GM19438 (cell line): ENCODE data around the gene BOC.

Experiments used
- ATAC-seq: cut with Tn5 transposase; IDR thresholded peaks from one replicate; pipeline ENCODE4 v1.9.1; 2021; ENCODE audit warnings: low read depth; ENCODE audit not compliant: unreplicated experiment

BOC gene

DNA sequence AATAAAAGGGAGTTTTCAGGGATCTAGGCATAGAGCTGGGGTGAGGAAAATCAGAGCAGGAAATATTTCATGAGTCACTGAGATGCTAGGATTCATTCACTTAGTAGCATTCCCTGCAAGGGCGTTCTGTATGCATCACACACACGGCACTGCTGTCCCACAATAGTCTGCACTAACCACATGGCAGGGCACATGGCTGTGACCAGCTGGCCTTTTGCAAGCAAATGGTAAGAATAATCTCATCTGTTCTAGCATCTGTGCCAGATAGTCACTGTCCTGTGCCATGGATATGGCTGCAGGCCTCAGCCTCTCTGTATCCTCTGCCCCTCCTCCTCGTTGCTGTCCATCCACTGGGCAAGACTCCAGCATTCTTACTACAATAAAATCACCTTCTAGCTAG, 37.8 kb downstream of the BOC start:
- ATAC-seq: no peak

DNA sequence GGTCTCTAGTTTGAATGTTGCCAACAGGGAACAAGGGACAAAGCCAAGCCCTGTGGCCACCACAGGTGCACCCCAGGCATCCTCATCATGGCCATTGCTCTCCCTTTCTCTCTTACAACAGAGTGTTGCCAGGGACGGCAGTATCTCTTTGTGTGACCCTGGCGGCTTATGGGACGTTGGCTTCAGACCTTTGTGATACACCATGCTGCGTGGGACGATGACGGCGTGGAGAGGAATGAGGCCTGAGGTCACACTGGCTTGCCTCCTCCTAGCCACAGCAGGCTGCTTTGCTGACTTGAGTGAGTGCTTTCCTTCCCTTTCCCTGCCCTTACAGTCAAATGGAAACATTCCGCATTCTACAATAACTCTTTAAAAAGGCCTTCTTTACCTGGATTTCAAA, 38.2 kb downstream of the BOC start:
- no peak for ATAC-seq

DNA sequence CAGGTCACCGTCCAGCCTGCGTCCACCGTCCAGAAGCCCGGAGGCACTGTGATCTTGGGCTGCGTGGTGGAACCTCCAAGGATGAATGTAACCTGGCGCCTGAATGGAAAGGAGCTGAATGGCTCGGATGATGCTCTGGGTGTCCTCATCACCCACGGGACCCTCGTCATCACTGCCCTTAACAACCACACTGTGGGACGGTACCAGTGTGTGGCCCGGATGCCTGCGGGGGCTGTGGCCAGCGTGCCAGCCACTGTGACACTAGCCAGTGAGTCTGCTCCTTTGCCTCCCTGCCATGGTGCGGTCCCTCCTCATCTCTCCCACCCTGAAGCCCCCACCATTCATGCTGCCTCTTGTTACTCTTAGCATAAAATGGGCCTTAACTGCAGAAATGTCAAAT, 39.2 kb downstream of the BOC start:
- ATAC-seq: no peak

DNA sequence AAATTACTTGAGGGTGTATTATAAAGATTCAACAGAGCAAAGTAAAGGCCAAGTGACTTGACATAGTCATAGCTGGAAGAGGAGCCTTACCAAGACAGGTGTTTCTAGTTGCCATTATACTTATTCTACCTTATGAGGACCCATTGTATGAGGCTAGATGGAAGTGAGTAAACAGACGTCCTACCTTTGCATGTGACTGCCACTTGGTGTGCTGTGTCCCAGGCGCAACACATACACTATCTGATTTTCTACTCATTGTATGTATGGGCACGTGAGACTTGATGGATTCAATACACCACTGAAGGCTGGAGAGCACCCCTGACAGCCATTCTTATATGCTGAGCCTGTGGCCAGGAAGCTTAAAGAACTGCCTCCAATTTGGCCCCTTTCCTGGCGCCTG, 40.5 kb downstream of the BOC start:
- no peak for ATAC-seq

DNA sequence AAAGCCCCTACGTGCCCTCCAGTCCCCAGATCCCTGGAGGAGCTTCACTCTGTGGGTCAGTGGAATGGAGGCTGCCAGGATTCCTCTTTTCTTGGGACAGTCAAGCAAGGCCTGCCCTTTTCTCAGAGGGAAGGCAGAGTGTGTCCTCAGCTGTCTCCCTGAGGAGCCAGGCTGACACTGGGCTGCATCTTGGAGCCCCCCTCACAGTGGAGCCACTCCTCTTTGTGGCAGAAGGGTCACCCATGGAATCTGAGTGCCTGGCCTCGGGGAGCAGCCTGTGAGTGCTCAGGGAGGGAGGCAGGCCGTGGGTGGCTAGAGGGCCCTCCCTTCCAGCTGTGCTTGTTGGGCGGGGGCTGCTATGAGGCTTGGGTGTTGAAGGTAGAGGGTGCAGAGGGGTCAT, 41.2 kb downstream of the BOC start:
- ATAC-seq: no peak

DNA sequence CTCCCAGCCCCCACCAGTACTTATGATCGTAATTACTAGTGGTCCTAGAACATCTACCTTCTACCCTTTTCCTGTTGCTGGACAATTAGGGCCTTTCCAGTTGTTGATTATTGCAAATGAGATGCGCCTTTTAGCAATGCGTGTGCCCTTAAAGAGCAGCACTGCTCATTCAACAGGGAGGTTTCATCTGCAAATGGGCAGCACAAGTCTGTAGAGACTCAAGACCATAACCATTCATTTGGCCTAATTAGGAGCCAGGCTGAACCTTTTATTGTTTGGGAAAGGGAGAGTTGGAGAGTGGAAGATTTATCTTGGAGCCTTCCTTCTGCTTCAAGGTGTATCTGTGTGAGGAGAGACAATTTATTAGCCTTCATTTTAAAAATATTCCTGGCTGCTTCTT, 42.3 kb downstream of the BOC start:
- ATAC-seq: no peak

DNA sequence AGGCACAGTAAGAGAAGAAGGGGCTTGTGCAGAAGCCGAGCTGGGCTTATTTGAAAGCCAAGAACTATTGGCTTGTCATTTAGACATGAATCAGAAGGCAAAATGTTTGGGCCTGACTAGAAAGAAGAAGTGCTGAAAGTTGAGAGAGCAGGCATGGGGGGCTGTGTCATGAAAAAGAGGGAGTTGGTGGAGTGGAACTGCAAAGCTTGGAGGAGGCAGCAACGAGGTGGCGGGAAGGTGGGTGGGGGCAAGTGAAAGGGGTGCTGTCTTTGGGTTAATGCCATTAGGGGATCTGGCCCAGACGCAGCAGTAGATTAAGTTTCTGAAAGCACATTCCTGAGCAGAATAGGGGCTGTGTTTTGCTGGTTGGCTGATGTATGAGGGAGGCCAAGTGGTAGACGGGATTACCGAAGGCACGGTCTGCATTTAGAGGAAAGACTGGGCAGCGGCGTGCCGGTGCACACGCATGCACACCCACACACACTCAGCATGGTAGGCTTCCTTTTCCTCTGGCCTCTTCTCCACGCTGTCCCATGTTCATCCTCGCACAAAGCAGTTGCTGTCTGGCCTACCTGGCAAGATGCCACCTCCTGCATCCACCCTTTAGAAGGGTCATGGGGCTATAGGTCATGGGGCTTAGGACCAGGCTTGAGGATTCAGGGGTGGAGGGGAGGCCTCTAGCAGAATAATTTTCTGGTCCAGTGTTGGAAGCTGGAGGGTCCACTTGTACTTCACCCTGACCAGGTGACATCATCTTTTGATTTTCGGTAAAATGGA, 43.0 kb downstream of the BOC start:
- ATAC-seq: no peak

DNA sequence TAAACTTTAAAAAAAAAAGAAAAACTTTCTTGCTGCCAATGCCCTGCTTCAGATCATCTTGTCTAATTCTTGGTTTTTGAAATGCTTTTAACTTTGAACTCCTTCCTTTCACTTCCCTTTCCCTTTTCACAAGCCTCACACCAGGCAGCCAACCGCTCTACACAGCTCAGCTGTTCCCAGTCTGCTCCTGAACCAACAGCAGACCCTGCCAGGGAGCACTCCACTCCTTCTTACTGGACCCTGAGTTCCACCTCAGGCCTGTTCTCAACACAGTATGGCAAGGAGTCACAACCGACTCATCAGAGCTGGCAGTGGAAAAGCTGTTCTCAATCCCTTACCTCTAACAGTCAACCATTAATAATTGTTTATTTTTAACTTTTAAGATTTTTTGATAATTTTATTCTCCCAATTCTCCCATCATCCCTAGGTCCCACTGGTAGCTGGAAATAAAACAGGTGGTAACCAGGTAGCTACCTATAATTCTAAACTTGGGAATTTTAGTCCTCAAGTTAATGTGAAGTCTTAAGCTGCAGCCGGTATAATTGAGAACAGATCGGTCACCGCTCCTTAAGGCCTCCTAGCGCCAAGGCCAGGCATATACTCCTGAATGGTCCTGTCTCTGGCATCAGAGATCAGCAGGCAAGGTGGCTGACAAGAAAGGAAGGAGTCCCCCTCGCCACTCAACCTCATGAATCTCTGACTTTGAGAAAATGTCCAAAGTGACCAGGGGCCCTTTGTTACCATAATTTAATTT, 43.9 kb downstream of the BOC start:
- no peak for ATAC-seq

DNA sequence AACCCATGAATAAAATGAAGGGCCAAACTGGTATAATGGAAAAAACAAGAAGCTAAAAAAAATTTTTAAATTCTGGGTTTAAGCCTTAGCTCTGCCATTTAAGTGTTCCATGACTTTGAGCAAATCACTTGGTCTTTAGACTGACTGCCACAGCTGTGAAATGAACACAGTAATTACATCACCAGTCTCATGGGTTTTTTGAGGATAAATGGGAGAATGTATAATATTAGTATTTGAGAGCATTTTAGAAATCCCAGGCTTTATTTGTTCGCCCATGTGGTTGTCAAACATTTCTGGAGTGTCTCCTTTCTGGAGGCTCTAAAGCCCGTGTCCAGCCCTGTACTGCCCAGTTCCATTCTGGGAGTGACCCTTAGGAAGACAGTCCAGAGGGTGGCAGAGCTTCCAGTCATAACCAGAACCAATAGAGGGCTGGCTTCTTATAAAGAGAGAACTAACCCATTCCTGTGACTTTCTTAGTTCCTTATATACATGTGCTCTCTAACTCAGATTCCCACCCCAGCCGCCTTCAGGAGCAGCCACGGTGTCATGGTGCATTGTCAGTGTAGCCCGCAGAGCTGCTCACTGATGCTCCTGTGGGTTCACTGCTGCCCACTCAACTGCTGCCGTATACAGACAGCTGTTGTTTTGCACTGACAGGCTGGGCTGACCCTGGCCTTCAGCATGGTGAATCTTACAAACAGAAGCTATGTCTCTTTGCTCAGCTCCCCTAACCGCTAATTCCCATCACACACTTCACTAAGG, 44.7 kb downstream of the BOC start:
- ATAC-seq: no peak

DNA sequence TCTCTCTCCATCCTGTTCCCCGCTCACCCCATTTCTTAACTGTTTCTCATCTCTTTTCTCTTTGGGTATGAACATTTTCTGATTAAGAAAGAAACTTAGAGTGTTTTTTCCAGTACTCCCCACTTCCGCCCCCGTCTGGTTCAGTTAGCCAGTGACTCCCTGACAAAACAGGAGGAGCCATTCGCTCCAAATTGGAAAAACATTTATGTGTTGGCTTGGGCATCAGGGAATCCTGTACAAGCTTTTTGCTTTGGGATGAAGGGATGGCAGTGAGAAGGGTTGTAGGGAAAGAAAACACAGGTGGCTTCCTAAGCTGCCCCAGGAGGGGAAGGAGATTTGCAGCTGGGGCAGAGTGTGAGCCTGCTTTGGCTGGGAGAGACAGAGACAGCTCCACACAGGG, 47.0 kb downstream of the BOC start:
- no peak for ATAC-seq

DNA sequence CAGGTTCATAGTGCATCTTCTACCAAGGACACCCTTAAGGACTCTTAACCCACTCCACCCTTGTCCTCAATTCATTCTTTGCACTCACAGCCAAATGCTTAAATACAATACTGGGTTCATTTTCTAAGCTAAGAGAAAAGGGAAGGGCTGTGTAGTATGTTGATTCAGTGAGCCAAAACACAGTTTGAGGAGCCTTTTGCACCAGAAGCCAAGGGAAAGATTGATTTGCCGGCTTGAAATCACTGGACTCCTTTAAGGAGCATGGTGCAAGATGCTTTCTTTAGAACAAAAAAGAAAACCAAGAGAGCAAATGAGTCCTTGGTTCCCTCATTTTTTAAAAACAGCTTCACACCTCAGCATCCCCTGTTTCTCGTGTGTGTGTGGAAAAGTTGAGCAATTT, 47.8 kb downstream of the BOC start:
- ATAC-seq: no peak

DNA sequence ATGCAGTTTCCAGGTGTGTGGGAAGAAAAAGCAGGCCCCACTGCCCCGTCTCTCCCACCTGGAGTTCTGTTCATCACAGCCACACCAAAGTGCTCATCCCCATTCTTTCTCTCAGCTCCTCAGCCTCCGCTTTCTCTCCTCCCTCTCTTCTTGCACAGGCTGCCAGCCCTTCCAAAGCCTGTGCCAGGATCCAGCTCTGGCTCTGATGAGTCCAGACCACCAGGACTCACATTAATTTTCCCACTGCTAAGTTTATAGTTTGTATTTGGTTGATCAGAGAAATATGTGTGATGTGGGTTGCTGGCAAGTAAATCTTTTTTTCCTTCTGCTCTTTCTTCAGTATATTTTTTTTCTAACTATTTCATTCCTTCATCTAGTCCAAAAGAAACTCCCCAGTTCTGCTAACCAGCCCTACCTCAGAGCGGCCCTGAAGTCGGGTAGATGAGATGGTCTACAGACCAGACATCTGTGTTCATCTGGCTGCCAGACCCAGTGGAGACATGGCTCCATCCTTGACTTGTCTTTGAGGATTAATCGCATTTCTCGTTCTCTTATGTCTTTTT, 49.8 kb downstream of the BOC start:
- no peak for ATAC-seq

DNA sequence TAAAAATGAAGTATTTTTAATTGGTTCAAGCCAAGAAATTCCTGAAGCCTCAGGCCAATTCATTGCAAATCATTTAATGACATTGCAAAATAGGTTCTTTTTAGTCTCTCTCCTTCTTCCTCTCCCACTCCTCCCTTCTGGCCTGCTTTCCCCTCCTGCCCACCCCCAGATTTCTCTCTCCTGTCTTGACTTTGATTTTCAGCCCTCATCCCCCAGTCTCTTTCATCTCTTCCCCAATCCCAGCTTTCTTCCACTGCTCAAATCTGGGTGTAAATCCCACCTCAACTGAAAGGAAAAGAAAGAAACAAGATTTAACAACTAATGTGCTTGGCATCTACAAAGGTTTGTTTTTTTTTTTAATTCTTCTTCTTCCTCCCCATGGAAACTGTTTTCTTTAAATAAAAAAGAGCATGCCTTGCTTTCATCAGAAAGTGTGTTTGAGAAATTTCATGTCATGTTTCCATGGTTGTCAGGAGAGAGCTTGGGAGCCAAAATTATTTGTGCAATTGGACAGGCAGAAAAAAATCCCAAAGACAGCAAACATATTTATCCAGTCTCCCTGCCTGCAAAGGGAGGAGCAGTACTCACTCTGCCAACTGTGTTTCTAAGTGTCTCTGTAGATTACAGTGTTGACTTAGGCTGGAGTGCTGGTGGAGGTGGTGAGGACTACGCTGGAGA, 50.4 kb downstream of the BOC start:
- ATAC-seq: no peak

DNA sequence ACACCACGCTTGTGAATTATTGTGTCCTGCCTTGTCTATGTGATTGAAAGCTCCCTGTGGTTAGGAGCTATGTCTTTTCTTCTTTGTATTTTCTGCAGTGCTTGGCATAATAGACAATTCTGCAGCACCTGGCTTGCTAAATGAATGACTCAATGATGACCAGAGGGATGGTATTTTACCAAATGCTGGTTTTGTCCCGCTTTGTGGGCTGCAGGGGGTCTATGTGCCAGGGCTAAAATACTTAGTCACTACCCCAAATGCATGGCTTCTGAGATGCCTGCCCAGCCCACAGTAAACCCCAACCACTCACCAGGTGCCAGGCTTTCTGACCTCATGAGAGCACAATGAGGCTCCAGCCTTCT, 50.9 kb downstream of the BOC start:
- ATAC-seq: no peak

DNA sequence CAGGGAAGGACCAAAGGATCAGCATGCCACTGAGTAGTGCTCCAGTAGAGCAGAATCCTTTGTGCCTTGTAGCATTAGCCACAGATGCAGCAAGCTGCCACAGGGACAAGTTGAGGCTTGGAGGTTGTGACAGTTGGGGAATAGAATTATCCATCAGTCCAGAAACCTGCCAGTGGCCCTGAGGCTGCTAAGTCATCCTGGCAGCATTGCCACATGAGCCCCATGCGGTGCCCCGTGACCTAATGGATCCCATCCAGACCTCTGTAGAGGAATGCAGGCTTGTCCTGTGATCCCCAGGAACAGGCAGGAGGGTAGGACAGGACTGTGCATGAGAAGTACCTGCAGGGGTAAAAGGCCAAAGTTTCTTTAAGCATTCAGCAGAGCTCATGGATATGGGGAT, 51.7 kb downstream of the BOC start:
- ATAC-seq: no peak

DNA sequence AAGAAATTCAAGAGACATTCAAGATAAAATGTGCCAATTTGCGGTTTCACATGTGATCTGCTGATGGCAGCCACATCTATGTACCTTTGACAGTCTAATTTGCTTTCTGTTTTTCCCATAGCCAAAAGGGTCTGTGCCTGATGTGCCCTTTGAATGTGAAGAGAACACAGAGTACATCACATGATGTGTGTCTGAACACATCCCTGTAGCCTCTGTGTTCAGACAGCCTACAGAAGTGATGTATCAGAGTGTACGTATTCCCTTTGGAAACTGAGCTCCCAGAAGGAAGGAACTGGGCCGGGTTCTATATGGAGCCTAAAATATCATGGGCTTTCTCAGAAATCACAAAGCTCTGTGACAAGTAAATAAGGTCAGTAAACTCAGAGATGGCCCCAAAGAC, 52.4 kb downstream of the BOC start:
- no peak for ATAC-seq

DNA sequence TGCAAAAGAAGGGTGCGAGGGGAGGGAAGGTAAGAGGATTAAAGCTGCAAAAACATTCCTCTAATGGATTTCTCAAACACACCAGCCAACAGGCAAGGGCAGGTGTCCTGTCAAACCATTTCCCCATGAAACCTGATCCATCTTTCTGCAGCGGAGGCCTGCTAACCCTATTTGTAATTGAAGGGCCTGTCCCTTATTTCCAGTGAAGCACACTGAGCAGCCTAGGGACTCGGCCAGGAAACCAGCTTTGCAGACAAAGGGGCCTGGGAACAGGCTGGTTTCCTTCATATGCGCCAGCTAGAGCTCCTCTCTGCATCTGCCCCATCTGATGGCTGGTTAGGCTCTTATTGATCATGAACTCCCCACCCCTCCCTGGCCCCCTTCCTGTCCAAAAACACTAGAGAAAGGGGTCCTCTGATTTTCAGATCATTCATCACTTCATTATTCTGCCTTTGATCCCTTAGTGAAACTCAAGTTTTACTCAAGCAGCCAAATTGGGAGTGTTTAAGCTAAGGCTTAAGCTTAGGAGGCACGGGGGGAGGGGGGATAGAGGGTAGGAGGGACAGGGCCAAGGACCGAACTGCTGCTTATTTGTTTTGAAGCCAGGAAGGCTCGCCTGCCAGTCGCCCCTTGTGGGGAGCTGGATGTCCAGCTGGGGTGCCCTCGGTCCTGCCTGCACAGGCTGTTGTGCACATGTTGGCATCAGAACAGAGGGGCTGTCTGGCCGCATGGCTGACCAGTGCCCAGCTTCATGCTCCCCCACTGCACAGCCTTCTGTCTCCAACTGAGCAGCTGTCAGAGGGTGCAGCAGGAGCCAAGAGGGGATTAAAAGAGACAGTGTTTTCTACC, 53.1 kb downstream of the BOC start:
- no peak for ATAC-seq

DNA sequence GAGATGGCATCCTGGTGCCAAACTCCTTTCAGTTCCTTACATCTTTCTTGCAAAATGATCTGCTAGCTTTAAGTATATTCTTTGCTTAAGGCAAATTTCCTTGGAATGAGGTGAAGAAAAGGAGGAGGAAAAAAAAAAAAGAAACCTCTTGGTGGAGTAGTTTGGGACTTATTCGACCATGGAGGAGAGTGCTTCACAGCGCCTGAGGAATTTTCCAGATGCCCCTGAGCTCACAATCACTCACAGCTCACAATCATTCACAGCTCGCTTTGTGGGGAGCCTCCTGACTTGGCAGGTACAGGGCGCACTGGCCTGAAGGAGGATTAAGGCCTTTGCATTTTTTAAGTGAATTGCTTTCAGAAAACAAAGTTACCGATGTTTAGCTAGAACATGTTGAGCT, 53.9 kb downstream of the BOC start:
- ATAC-seq: no peak

DNA sequence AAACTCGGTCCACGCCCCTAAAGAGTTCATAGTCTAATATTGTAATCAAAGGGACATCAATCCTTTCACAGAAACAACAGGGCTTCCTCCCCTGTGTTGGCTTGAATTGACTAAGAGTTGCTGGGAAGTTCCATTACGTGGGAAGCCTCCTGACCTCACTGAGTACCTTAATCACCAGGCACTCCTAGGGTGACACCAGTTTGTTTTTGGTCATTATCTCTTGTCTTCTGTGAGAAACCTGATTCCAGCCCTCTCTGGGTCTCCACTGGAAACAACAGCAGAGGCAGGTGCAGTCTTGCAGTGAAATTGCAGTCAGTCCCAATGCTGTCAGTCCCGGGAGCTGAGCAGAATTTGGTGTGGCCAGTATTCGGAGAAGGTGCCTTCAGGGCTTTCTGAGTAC, 55.4 kb downstream of the BOC start:
- ATAC-seq: no peak

DNA sequence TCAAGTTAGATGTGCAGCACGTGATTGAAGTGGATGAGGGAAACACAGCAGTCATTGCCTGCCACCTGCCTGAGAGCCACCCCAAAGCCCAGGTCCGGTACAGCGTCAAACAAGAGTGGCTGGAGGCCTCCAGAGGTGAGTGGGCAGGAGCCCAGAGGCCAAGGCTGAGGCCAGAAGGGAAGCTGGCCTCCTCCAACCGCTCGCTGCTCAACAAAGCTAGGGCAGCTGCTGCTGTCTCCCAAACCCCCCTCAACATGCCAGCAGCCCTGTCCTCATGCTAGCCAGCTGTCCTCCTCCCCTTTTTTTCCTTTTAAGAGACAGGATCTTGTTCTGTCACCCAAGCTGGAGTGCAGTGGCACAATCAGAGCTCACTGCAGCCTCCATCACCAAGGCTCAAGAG, 57.0 kb downstream of the BOC start:
- ATAC-seq: no peak
